HG02840 (cell line): ENCODE data around the gene HDAC6.
"Not testable (repeated sequence)": the region's sequence is repeated elsewhere in the genome, so short reads cannot be mapped to it uniquely, and the experiment has no call there.

ENCODE experiments used
- ATAC-seq: cut with Tn5 transposase; IDR thresholded peaks from one replicate; pipeline ENCODE4 v1.9.1; 2021; ENCODE audit warnings: mild to moderate bottlenecking, moderate library complexity, moderate number of reproducible peaks; ENCODE audit not compliant: unreplicated experiment, low FRiP score

HDAC6 gene

DNA sequence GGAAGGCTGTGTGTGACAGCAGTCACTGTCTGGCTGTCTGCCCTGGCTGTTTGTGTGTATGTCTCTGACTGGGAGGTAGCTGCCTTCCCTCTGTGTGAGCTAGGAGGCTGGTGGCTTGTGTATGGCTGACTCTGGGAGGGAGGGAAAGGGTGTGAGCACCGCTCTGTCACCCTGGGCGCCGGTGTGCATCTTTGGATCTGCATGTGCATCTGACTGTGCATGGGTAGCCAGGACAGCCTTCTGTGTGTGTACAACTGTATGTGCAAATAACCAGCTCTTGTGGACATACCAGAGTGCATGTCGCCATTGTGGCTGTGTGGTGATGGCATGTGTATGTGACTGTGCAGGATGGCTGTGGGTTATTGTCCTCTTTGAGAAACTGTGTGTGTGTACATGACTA lies 17.0 kb downstream of the HDAC6 start:
- ATAC-seq = no peak

- ATAC-seq = not testable (repeated sequence)
Measured at GRCh38 chrX:48819394-48819793, 17.5 kb downstream of the HDAC6 start.

DNA sequence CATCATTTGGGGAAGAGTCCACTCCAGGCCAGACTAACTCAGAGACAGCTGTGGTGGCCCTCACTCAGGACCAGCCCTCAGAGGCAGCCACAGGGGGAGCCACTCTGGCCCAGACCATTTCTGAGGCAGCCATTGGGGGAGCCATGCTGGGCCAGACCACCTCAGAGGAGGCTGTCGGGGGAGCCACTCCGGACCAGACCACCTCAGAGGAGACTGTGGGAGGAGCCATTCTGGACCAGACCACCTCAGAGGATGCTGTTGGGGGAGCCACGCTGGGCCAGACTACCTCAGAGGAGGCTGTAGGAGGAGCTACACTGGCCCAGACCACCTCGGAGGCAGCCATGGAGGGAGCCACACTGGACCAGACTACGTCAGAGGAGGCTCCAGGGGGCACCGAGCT lies 21.2 kb downstream of the HDAC6 start:
- no peak for ATAC-seq

- ATAC-seq = no peak
Measured at GRCh38 chrX:48824066-48824465, 22.2 kb downstream of the HDAC6 start.

DNA sequence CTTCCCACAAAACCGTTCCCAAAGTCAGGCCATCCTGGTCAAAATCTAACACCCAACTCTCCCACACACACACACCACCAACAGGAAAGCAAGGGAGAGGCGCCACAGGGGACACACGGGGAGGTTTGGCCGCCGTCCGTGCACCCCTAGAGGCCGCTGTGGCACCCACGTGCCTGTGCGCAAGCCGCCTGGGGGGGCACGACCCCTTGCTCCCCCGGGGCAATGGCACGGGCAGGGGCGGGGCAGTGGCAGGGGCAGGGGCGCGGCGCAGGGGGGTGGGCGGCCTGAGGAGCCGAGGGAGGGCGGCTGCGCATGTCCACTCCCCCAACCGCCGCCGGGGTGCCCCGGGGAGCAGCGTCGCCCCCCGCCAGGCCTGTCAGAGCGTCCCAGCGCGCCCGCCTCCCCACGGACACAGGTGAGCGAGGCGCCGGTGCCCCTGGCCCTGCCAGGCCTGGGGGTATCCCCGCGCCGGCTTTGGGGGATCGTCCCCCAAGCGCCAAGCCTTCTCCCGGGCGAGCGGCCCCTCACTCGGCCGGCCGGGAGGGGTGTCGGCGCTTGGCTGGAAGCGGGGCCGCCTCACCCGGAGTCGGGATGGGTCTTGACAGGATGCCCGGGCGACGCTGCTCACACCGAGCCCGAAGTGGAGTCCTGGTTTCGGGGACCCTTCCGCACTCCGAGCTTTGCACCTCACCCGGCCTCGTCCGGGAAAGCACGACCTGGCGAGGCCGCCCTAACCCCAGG lies 24.4 kb downstream of the HDAC6 start, which contains the start of gene ERAS:
Gene ERAS, plus strand, starts transcription at position 379 of the 741 bp plus-strand sequence. CDS start 2,611 bp downstream, outside the sequence.
- no peak for ATAC-seq

DNA sequence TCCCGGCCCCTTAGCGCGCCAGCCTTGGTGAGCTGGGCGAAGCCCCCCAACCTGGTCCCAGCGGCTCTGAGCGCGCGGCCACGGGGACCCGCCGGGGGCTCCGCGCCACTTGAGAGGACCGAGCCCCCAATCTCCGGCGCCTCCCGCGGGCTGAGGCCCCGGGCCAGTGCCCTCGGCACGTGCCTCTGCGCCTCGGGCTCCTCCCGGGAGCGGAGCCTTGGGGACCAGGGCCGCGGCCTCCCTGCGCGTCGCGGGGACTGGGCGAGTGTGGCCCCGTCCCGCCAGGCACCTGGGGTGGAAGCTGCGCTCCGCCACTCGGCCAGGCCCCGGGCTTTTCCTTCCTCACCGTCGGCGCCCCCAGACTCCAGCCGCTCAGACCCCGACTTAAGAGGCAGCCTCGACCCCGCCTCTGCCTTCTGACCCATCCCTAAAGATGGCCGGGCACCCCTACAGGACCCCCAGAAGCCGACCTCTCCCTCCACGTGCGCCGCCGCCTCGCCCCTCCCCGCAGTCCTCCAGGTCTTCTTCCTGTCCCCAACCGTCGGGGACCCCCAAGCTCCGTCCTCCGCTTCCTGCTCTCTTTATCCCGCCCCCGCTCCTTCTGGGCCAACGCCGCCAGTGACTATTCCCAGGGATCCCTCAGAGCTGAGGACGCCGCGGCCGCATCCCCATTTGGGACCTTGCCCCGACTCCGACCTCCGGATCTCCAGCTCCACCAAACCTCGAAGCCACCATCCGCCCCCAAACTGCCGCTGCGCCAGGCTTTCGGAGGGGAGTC lies 25.2 kb downstream of the HDAC6 start:
- ATAC-seq = no peak

DNA sequence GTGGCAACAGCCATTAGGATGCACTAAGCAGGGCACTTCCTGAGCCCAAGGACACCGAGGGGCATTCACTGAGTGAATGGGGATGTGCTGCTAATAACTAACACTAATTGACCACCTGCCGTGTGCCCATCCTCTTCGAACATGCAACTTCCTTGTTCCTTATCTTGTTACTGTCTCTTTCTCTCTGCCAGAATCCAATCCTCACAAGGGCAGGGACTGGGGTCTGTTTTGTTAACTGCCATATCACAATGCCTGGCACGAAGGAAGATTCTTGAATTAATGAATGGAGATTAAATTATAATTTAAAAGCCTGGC lies 25.7 kb downstream of the HDAC6 start:
- no peak for ATAC-seq

GRCh38 chrX:48829016-48829735 lies 27.3 kb downstream of the HDAC6 start:
- no peak for ATAC-seq

GRCh38 chrX:48831136-48831908 lies 29.5 kb downstream of the HDAC6 start:
- no peak for ATAC-seq

DNA sequence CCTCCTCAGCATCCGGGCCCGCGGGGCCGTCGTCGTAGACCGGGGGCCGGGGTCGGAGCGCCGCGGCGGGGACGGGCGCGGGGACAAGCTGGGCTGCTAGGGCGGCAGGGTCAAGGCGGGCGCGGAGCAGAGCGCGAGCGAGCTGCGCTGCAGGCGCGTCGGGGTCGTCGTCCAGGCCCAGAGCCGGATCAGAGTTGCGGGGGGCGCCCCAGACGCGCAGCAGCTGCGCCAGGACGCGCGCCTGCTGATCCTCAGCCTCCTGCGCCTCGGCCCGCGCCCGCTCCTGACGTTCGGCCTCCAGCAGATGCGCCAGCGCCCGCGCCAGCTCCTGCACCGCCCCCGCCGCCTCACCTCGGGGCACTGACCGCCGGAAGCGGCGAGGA lies 30.0 kb downstream of the HDAC6 start:
- no peak for ATAC-seq

DNA sequence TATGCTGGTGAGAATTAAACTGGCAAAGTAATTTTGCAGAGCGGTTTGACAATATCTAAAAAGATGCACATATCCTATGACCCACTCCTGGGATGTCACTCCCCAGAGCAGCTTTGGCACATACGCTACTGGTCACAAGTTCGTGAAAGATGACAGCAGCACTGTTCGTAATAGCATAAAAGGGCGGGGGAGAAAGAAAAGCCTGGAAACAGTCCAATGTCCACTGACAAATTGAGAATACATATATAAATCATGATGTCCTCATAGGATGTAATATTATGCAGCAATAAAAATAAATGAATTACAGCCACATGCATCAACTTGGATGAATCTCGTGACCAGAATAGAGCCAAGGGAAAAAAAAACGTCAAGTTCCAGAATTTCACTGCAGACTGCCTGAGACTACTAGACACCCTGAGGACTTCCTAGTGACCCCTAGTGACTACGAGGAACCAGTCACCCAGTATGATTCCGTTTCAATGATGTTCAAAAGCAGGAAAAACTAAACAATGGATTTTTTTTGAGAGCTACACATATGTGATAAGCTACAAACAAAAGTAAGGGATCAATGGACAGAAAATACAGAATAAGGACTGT lies 31.8 kb downstream of the HDAC6 start:
- ATAC-seq = no peak

DNA sequence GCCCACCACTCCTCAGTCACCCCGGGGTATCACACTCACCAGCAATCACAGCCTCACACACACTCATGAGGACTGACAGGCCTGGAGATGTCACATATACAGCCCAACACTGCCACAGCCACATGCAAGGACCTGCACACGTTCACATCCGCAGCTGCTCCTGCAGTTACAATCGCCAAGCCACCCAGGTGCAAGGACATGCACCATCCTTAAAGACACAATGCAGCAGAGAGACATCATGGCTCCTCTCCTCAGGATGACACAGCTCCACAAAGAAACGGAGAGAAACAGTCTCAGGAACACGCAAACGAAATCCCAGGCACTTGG lies 32.5 kb downstream of the HDAC6 start:
- ATAC-seq = no peak

- ATAC-seq = no peak
Measured at GRCh38 chrX:48835524-48836329, 33.9 kb downstream of the HDAC6 start, which contains the start of gene PCSK1N. Gene PCSK1N (minus strand): TSS chrX:48835610. CDS start chrX:48835532, 78 bp downstream.

DNA sequence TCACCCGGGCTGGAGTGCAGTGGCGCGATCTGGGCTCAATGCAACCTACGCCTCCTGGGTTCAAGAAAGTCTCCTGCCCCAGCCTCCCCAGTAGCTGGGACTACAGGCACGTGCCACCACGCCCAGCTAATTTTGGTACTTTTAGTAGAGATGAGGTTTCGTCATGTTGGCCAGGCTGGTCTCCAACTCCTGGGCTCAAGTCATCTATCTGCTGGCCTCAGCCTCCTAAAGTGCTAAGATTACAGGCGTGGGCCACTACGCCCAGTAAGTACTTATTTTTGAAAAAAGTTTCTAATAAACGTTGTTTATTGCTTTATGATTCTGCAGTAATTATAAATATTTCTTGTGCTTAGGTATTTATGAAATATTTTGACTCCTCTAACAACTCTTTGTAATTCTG lies 37.8 kb downstream of the HDAC6 start:
- no peak for ATAC-seq

DNA sequence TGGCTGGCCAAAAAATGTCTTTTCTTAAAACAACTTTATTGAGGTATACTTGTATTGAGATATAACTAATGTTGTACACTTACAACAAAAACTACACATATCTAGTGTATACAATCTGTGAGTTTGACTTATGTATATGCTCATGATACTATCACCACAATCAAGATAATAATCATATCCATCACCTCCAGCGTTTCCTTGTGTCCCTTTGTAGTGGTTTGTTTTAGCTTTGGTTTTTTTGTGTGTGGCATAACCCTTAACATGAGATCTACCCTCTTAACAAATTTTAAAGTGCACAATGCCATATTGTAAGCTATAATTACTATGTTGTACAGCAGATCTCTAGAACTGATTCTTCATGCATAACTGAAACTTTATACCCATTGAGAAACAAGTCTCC lies 47.0 kb downstream of the HDAC6 start:
- ATAC-seq = no peak

DNA sequence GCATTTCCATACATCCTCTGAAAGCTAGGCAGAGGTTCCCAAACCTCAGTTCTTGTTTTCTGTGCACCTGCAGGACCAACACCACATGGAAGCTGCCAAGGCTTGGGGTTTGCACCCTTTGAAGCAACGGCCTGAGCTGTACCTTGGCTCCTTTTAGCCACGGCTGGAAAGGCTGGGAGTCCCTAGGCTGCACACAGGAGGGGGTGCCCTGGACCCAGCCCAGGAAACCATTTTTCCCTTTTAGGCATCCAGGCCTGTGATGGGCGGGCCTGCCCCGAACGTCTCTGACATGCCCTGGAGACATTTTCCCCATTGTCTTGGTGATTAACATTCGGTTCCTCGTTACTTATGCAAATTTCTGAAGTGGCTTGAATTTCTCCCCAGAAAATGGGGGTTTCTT lies 51.0 kb downstream of the HDAC6 start:
- ATAC-seq = no peak

DNA sequence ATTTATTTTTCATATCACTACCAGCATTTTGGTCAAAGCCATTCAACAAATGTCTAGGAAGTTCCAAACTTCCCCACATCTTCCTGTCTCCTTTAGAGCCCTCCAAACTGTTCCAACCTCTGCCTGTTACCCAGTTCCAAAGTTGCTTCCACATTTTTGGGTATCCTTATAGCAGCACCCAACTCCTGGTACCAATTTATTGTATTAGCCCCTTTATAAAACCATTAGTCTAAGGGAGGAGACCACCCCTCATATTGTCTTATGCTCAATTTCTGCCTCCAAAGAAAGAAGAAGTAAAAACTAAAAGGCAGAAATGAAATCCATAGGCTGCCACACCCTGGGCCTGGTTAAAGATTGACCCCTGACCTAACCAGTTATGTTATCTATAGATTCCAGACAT lies 51.6 kb downstream of the HDAC6 start:
- not testable (repeated sequence) for ATAC-seq

- not testable (repeated sequence) for ATAC-seq
Measured at GRCh38 chrX:48854121-48854804, 52.4 kb downstream of the HDAC6 start.

GRCh38 chrX:48854898-48855297 lies 53.0 kb downstream of the HDAC6 start:
- no peak for ATAC-seq
